ENCODE results near the gene PTGS1. TPM values are rescaled to one million over a fixed set of nuclear protein-coding genes. Genes with fewer than 3 reads are reported as not detected.
"Not testable (repeated sequence)": the region's sequence is repeated elsewhere in the genome, so short reads cannot be mapped to it uniquely, and the experiment has no call there.

Gene PTGS1
- total and polyA plus RNA-seq, 9 of the 15 experiments (the other 6 are each of a cell fraction or from before 2014, with no cell fraction given) = 3.4 to 12.9 (median 5.3) TPM

DNA sequence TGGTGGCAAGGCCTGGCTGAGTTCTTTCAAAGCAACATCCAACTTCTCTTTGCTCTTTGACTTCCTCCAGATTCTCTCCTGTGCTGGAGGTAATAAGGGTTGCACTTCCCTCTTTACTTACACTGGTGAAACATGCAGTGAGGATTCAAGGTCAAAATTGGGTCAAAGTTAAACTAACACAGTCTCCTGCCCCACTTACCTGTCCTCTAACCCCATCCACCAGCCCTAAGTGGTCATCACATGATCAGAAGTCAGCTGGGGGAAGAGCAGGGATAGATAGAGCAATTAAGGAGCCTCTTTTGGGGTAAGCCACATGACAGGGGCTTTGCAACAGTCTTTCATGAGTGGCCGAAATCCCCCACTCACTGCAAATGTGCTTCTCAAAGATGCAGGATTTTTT is 46.2 kb upstream of the PTGS1 start:
- H3K27ac ChIP-seq (ENCODE audit: extremely low read depth, low read depth, low read length); H3K27me3 ChIP-seq (ENCODE audit: control insufficient read depth in 2 of 2, insufficient read depth in 2 of 2, low read length in 2 of 2); H3K9ac ChIP-seq (ENCODE audit: insufficient read depth in 1 of 2, low read depth in 2 of 2, low read length in 2 of 2); BruUV-seq (replicated peaks); H3K4me2 ChIP-seq (ENCODE audit: insufficient read depth, low read length); H3K9me3 ChIP-seq (replicated peaks; ENCODE audit: control insufficient read depth, insufficient read depth, low read depth, low read length); DNase-seq (ENCODE audit: extremely low read depth in 1 of 4, low spot score in 3 of 4); H3K9me1 ChIP-seq (ENCODE audit: control insufficient read depth, insufficient read depth, low read length); H3K79me2 ChIP-seq (ENCODE audit: control insufficient read depth, insufficient read depth, low read length); CTCF ChIA-PET (ENCODE audit: low intra/inter-chr PET ratio); H4K20me1 ChIP-seq (replicated peaks; ENCODE audit: control insufficient read depth, insufficient read depth, low read length); H2AFZ ChIP-seq (ENCODE audit: low read depth, low read length); ATAC-seq; intact Hi-C loops (cut with micrococcal nuclease); H3K4me3 ChIP-seq; H3K4me1 ChIP-seq (replicated peaks in 1 of 2; ENCODE audit: control insufficient read depth in 2 of 2, insufficient read depth in 2 of 2, low read length in 2 of 2); POLR2A ChIA-PET: not testable (repeated sequence)
- TF ChIP-seq, protein P1, sequence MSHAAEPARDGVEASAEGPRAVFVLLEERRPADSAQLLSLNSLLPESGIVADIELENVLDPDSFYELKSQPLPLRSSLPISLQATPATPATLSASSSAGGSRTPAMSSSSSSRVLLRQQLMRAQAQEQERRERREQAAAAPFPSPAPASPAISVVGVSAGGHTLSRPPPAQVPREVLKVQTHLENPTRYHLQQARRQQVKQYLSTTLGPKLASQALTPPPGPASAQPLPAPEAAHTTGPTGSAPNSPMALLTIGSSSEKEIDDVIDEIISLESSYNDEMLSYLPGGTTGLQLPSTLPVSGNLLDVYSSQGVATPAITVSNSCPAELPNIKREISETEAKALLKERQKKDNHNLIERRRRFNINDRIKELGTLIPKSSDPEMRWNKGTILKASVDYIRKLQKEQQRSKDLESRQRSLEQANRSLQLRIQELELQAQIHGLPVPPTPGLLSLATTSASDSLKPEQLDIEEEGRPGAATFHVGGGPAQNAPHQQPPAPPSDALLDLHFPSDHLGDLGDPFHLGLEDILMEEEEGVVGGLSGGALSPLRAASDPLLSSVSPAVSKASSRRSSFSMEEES (CRISPR knock-in tag; IDR thresholded peaks at IDR 0.05) = 0 out of 2 replicates have a peak, but pooled peaks have one; percentile 19
- FAIRE-seq = peak; percentile 6
- WGBS (ENCODE audit: insufficient coverage, low coverage, missing lambda C conversion rate) = 100% methylated on average over 1 of the region's 1 CpG
- peaks cover 83% of the 10 kb centered on the region; the same call in 2 of the 3 replicates for H3K36me3 ChIP-seq (ENCODE audit: control insufficient read depth, insufficient read depth, low read length)
- in situ Hi-C loops (cut with MboI) = loop anchor here (25.0 kb wide), 1 partner anchor 637 kb away; no protein-coding TSS in a partner anchor

- no peak for ATAC-seq
- no peak overlapping the region for H3K27ac ChIP-seq (ENCODE audit: extremely low read depth, low read depth, low read length)
- H3K4me1 ChIP-seq (replicated peaks in 1 of 2; ENCODE audit: control insufficient read depth in 2 of 2, insufficient read depth in 2 of 2, low read length in 2 of 2) = peaks cover 0 to 2% of the 10 kb centered on the region in 2 experiments; a peak in 2 of 5 replicates
- no peak overlapping the region for H3K9ac ChIP-seq (ENCODE audit: insufficient read depth in 1 of 2, low read depth in 2 of 2, low read length in 2 of 2)
- FAIRE-seq = no peak
- in situ Hi-C loops (cut with MboI) (loop anchor here (25.0 kb wide), 1 partner anchor 638 kb away; no protein-coding TSS in a partner anchor), intact Hi-C loops (cut with micrococcal nuclease) (no loop called here)
- no TSS peak for BruUV-seq (replicated peaks)
- H3K9me1 ChIP-seq (ENCODE audit: control insufficient read depth, insufficient read depth, low read length) = peaks cover 2% of the 10 kb centered on the region
- CTCF ChIA-PET (ENCODE audit: low intra/inter-chr PET ratio) = no interaction called here
- WGBS (ENCODE audit: insufficient coverage, low coverage, missing lambda C conversion rate) = 44% methylated on average over 1 of the region's 1 CpG
- H3K4me3 ChIP-seq = no peak overlapping the region
- H3K9me3 ChIP-seq (replicated peaks; ENCODE audit: control insufficient read depth, insufficient read depth, low read depth, low read length) = no peaks in the 10 kb centered on the region
- no peak overlapping the region for H2AFZ ChIP-seq (ENCODE audit: low read depth, low read length)
- H3K27me3 ChIP-seq (ENCODE audit: control insufficient read depth in 2 of 2, insufficient read depth in 2 of 2, low read length in 2 of 2) = no peaks in the 10 kb centered on the region
- no peaks in the 10 kb centered on the region for H3K79me2 ChIP-seq (ENCODE audit: control insufficient read depth, insufficient read depth, low read length)
- no peak for DNase-seq (ENCODE audit: extremely low read depth in 1 of 4, low spot score in 3 of 4)
- peaks cover 86% of the 10 kb centered on the region; the same call in 2 of the 3 replicates for H3K36me3 ChIP-seq (ENCODE audit: control insufficient read depth, insufficient read depth, low read length)
- no peak overlapping the region for H3K4me2 ChIP-seq (ENCODE audit: insufficient read depth, low read length)
- H4K20me1 ChIP-seq (replicated peaks; ENCODE audit: control insufficient read depth, insufficient read depth, low read length) = no peaks in the 10 kb centered on the region
- POLR2A ChIA-PET = no interaction called here
- TF ChIP-seq RBM17 (IDR thresholded peaks at IDR 0.05; ENCODE audit: borderline replicate concordance, low read depth, low read length) (no peak), HNRNPK (IDR thresholded peaks at IDR 0.05; ENCODE audit: low read depth, low read length, poor library complexity, severe bottlenecking) (no peak), POLR2G (IDR thresholded peaks at IDR 0.05; ENCODE audit: low read depth, low read length) (0 out of 2 replicates have a peak, but pooled peaks have one; percentile 14), CCNT2 (IDR thresholded peaks at IDR 0.05; ENCODE audit: borderline replicate concordance, extremely low read depth, insufficient read length, low read depth, low read length) (no peak), ZNF41 (CRISPR knock-in tag; conservative IDR thresholded peaks at IDR 0.05) (no peak), ZC3H8 (IDR thresholded peaks at IDR 0.05) (no peak), NELFE (IDR thresholded peaks at IDR 0.05; ENCODE audit: insufficient read depth, insufficient read length) (no peak), ZMIZ1 (IDR thresholded peaks at IDR 0.05; ENCODE audit: low read depth in 2 of 2, low read length in 2 of 2) (no peak), HEY1 (CRISPR knock-in tag; IDR thresholded peaks at IDR 0.05; ENCODE audit: borderline replicate concordance) (no peak)
These were observed 45.7 kb upstream of the PTGS1 start for GRCh38 chr9:122325124-122325523.
